ENCODE data around the gene GNG14.

- no peak for TF ChIP-seq ESRRA (IDR thresholded peaks at IDR 0.05; ENCODE audit: low read length)
- TF ChIP-seq CTCF (IDR thresholded peaks at IDR 0.05 in 2 of 3, conservative IDR thresholded peaks at IDR 0.05 in 1 of 3; ENCODE audit: control insufficient read depth in 2 of 3, extremely low read depth in 1 of 3, insufficient read depth in 1 of 3, low read depth in 3 of 3, low read length in 3 of 3), result no peak
- no peak for TF ChIP-seq ZNF622 (IDR thresholded peaks at IDR 0.05)
- TF ChIP-seq ZBTB40 (IDR thresholded peaks at IDR 0.05; ENCODE audit: borderline replicate concordance), result no peak
- no peak for TF ChIP-seq NR2C1 (IDR thresholded peaks at IDR 0.05)
- TF ChIP-seq E2F8 (IDR thresholded peaks at IDR 0.05; ENCODE audit: low read depth, partially characterized antibody), result no peak
- TF ChIP-seq ATF3 (IDR thresholded peaks at IDR 0.05; ENCODE audit: borderline replicate concordance, extremely low read depth, low read depth, low read length), result no peak
- TF ChIP-seq JUND (IDR thresholded peaks at IDR 0.05; ENCODE audit: low read depth, low read length), result no peak
- TF ChIP-seq RAD51 (IDR thresholded peaks at IDR 0.05), result no peak
- no peak for TF ChIP-seq MTA2 (IDR thresholded peaks at IDR 0.05; ENCODE audit: low read depth)
Measured at GRCh38 chr19:12687496-12688196, at the start of gene GNG14.
